ENCODE measurements around the gene WDR4.
"Not testable (repeated sequence)": the region's sequence is repeated elsewhere in the genome, so short reads cannot be mapped to it uniquely, and the experiment has no call there.

GRCh38 chr21:42838212-42838690, 41.1 kb downstream of the WDR4 start:
- TF ChIP-seq CTCF (IDR thresholded peaks at IDR 0.05; ENCODE audit: low read depth, low read length, poor library complexity, severe bottlenecking); EZH2phosphoT487 (IDR thresholded peaks at IDR 0.05; ENCODE audit: borderline replicate concordance, low read length): not testable (repeated sequence)
